H1 (cell line): Measurements from ENCODE around the gene PTPRC. TPM values are rescaled to one million over a fixed set of nuclear protein-coding genes. Genes with fewer than 3 reads are reported as not detected.

Experiments
- CTCF ChIA-PET: fragments of 300-600 bp; sonication (Branson Sonifier 250); formaldehyde crosslinking; loops from one replicate; lab custom pipeline; 2021; ENCODE audit not compliant: partially characterized antibody; lab: Charles Lee
- POLR2A ChIA-PET: fragments of 300-600 bp; sonication (Branson Sonifier 250); formaldehyde crosslinking; loops from one replicate; lab custom pipeline; 2021; ENCODE audit warnings: inconsistent platforms; ENCODE audit not compliant: partially characterized antibody; lab: Charles Lee
- DNase-seq, 2 experiments: peaks; one replicate each; pipeline versions ENCODE4 v3.0.0 to v3.0.0-alpha.2; 2010 to 2022; ENCODE audit warnings: low spot score in 2 of 2, low read depth in 1 of 2, mixed read lengths in 1 of 2
- FAIRE-seq: peaks from 2 replicates; lab custom pipeline; 2011; peaks lifted over from hg19 to GRCh38; lab: Jason Lieb, UNC
- H2AFZ ChIP-seq: 2 replicates; pipeline ENCODE4 v1.8.1; 2012; ENCODE audit warnings: low read length, inconsistent platforms
- H2AK5ac ChIP-seq: 2 replicates; pipeline ENCODE4 v1.6.1; 2013; ENCODE audit warnings: low read depth, low read length
- H2BK120ac ChIP-seq: replicated peaks from 2 replicates; pipeline ENCODE3; 2013; ENCODE audit warnings: low read depth, low read length, inconsistent platforms
- H2BK12ac ChIP-seq: 2 replicates; pipeline ENCODE4 v1.6.1; 2013; ENCODE audit warnings: low read depth, low read length
- H2BK15ac ChIP-seq: 2 replicates; pipeline ENCODE4 v1.6.1; 2013; ENCODE audit warnings: low read length
- H2BK20ac ChIP-seq: 2 replicates; pipeline ENCODE4 v1.6.1; 2013; ENCODE audit warnings: low read length
- H2BK5ac ChIP-seq: 2 replicates; pipeline ENCODE4 v1.6.1; 2013; ENCODE audit warnings: low read depth, low read length
- H3K14ac ChIP-seq: 2 replicates; pipeline ENCODE4 v1.6.1; 2013; ENCODE audit warnings: inconsistent platforms; ENCODE audit not compliant: insufficient read length
- H3K18ac ChIP-seq: 2 replicates; pipeline ENCODE4 v1.6.1; 2013; ENCODE audit warnings: low read length; ENCODE audit errors: extremely low read depth
- H3K23ac ChIP-seq: 2 replicates; pipeline ENCODE4 v1.6.1; 2013; ENCODE audit warnings: inconsistent platforms; ENCODE audit not compliant: insufficient read length
- H3K23me2 ChIP-seq: 2 replicates; pipeline ENCODE4 v1.6.1; 2013; ENCODE audit warnings: low read depth, low read length
- H3K27ac ChIP-seq: 2 replicates; pipeline ENCODE4 v1.6.1; 2011; ENCODE audit warnings: low read depth, low read length, inconsistent platforms
- H3K27me3 ChIP-seq, 4 experiments: replicated peaks in 1 of 4; 1 replicate in 1 of 4; 2 replicates in 3 of 4; pipeline versions ENCODE4 v1.6.1 to v1.8.1; 2011 to 2013; ENCODE audit warnings: low read length in 3 of 4, mild to moderate bottlenecking in 3 of 4, inconsistent platforms in 2 of 4, mixed read lengths in 2 of 4, moderate library complexity in 1 of 4; ENCODE audit not compliant: control insufficient read depth in 3 of 4, insufficient read depth in 3 of 4; ENCODE audit errors: extremely low read depth in 1 of 4
- H3K36me3 ChIP-seq, 4 experiments: 2 replicates each; pipeline versions ENCODE4 v1.6.1 to v1.8.1; 2011 to 2013; ENCODE audit warnings: mild to moderate bottlenecking in 4 of 4, low read length in 3 of 4, moderate library complexity in 2 of 4, control low read depth in 1 of 4, inconsistent platforms in 1 of 4; ENCODE audit not compliant: insufficient read depth in 4 of 4, control insufficient read depth in 2 of 4
- H3K4ac ChIP-seq: replicated peaks from 2 replicates; pipeline ENCODE3; 2013; ENCODE audit warnings: low read length, low read depth, mixed read lengths, inconsistent platforms; ENCODE audit not compliant: insufficient read length
- H3K4me1 ChIP-seq, 4 experiments: replicated peaks in 1 of 4; 1 replicate in 1 of 4; 2 replicates in 3 of 4; pipeline versions ENCODE4 v1.6.1 to v1.8.1; 2011 to 2013; ENCODE audit warnings: low read length in 3 of 4, inconsistent platforms in 2 of 4, mixed read lengths in 1 of 4; ENCODE audit not compliant: insufficient read depth in 4 of 4, control insufficient read depth in 3 of 4
- H3K4me2 ChIP-seq, 2 experiments: 2 replicates each; pipeline versions ENCODE4 v1.6.1 to v1.8.1; 2011 to 2013; ENCODE audit warnings: low read depth in 2 of 2, low read length in 2 of 2, control low read depth in 1 of 2, inconsistent platforms in 1 of 2, mild to moderate bottlenecking in 1 of 2; ENCODE audit not compliant: insufficient read depth in 1 of 2
- H3K4me3 ChIP-seq, 4 experiments: fragments of 200-600, 300-600 bp in 1 of 4; sonication (generic), shearing (Covaris generic), sonication (Bioruptor Twin) in 1 of 4; 2 replicates each; pipeline versions ENCODE4 v1.5.1 to v1.8.1; 2011 to 2016; ENCODE audit warnings: low read length in 4 of 4, low read depth in 3 of 4, control low read depth in 2 of 4, inconsistent platforms in 2 of 4, mild to moderate bottlenecking in 2 of 4, mixed read lengths in 1 of 4, moderate library complexity in 1 of 4; ENCODE audit not compliant: insufficient read depth in 2 of 4; ENCODE audit errors: extremely low read depth in 1 of 4
- H3K56ac ChIP-seq: replicated peaks from 2 replicates; pipeline ENCODE3; 2013; ENCODE audit warnings: low read depth, mild to moderate bottlenecking, mixed read lengths, low read length, inconsistent platforms; ENCODE audit not compliant: insufficient read length
- H3K79me1 ChIP-seq: 2 replicates; pipeline ENCODE4 v1.6.1; 2013; ENCODE audit warnings: low read depth, low read length, control low read depth
- H3K79me2 ChIP-seq, 2 experiments: 2 replicates each; pipeline versions ENCODE4 v1.6.1 to v1.8.1; 2012 to 2013; ENCODE audit warnings: low read length in 2 of 2, mild to moderate bottlenecking in 2 of 2, inconsistent platforms in 1 of 2; ENCODE audit not compliant: insufficient read depth in 2 of 2, control insufficient read depth in 1 of 2
- H3K9ac ChIP-seq, 4 experiments: replicated peaks in 1 of 4; 1 replicate in 1 of 4; 2 replicates in 3 of 4; pipeline versions ENCODE4 v1.6.1 to v1.8.1; 2011 to 2013; ENCODE audit warnings: low read depth in 3 of 4, low read length in 3 of 4, control low read depth in 2 of 4, mild to moderate bottlenecking in 2 of 4, moderate library complexity in 2 of 4, inconsistent platforms in 1 of 4; ENCODE audit errors: extremely low read depth in 1 of 4
- H3K9me3 ChIP-seq, 2 experiments: 2 replicates each; pipeline versions ENCODE4 v1.6.1 to v1.8.1; 2012 to 2013; ENCODE audit warnings: mild to moderate bottlenecking in 2 of 2, moderate library complexity in 2 of 2, control low read depth in 1 of 2, inconsistent platforms in 1 of 2, low read depth in 1 of 2, low read length in 1 of 2, mixed read lengths in 1 of 2; ENCODE audit not compliant: insufficient read depth in 2 of 2
- H4K20me1 ChIP-seq, 2 experiments: replicated peaks in 1 of 2; 2 replicates each; pipeline versions ENCODE3 to v1.8.1; 2011 to 2013; ENCODE audit warnings: inconsistent platforms in 2 of 2, low read length in 2 of 2, mild to moderate bottlenecking in 1 of 2; ENCODE audit not compliant: insufficient read depth in 2 of 2, control insufficient read depth in 1 of 2
- H4K5ac ChIP-seq: 2 replicates; pipeline ENCODE4 v1.6.1; 2013; ENCODE audit warnings: low read length, low read depth, mixed read lengths, inconsistent platforms; ENCODE audit not compliant: insufficient read length
- H4K8ac ChIP-seq: 2 replicates; pipeline ENCODE4 v1.8.0; 2013; ENCODE audit warnings: mild to moderate bottlenecking, moderate library complexity, low read length, inconsistent platforms; ENCODE audit not compliant: insufficient read depth; ENCODE audit errors: extremely low read depth
- H4K91ac ChIP-seq: replicated peaks from 2 replicates; pipeline ENCODE3; 2013; ENCODE audit warnings: low read length, mixed read lengths, inconsistent platforms; ENCODE audit not compliant: insufficient read length
- CBX8 ChIP-seq: fragments of 300-800, 300-1000 bp; sonication (generic); IDR thresholded peaks from 2 replicates; pipeline ENCODE4 v1.7.1; 2016; ENCODE audit warnings: low read depth, low read length, borderline replicate concordance
- EGR1 ChIP-seq: IDR thresholded peaks from 2 replicates; pipeline ENCODE4 v1.6.1; 2011; ENCODE audit warnings: low read depth, low read length, borderline replicate concordance
- GABPA ChIP-seq: IDR thresholded peaks from 2 replicates; pipeline ENCODE4 v1.6.1; 2011; ENCODE audit warnings: mild to moderate bottlenecking, low read length, moderate library complexity, borderline replicate concordance; ENCODE audit not compliant: insufficient read depth
- RNF2 ChIP-seq: fragments of 200-900, 300-1000 bp; sonication (generic); IDR thresholded peaks from 2 replicates; pipeline ENCODE4 v1.7.1; 2016; ENCODE audit warnings: borderline replicate concordance, low read depth, mild to moderate bottlenecking, antibody characterized with exemption, low read length; ENCODE audit not compliant: poor library complexity, severe bottlenecking; ENCODE audit errors: missing control alignments
- TBP ChIP-seq: IDR thresholded peaks from 2 replicates; pipeline ENCODE4 v1.6.1; 2011; ENCODE audit warnings: low read depth, low read length, improper control_type of control experiment
- WGBS, 2 experiments: shearing (Covaris generic) in 1 of 2; methylation state at CpG; one replicate each; pipeline versions ENCODE4 v1.1.6 to v1.1.7; 2013 to 2015; ENCODE audit warnings: low lambda C conversion rate in 2 of 2, mixed read lengths in 2 of 2, inconsistent platforms in 1 of 2, low coverage in 1 of 2, missing lambda C conversion rate in 1 of 2; ENCODE audit not compliant: insufficient replicate concordance in 2 of 2, insufficient coverage in 1 of 2, insufficient read length in 1 of 2; ENCODE audit errors: extremely low coverage in 1 of 2, missing lambda C conversion rate in 1 of 2; 5-methylcytosine and 5-hydroxymethylcytosine counted together
- polyA plus RNA-seq, 7 experiments: library from polyadenylated mRNA; depleted of rRNA in 3 of 7; stranded (reverse) in 5 of 7; unstranded in 2 of 7; fragments of >200 nt in 5 of 7; fragments of 200-250 nt in 2 of 7; gene quantifications; 1 replicate in 5 of 7; 2 replicates in 1 of 7; 4 replicates in 1 of 7; pipeline versions ENCODE4 v1.2.1 to v1.2.3, GENCODE V29; 2011 to 2013; ENCODE audit warnings: missing spikeins in 2 of 7, mixed read lengths in 2 of 7
- total RNA-seq: library from RNA; stranded (reverse); fragmentation: NEBNext Ultra II Directional; extraction: Animal tissue kit (Norgen Biotek cat#: 25700); gene quantifications from 2 replicates; pipeline ENCODE4 v1.2.1, GENCODE V29; 2021
- TF ChIP-seq, protein P1 (sequence below): IDR thresholded peaks from 2 replicates; pipeline ENCODE4 v1.6.1; 2011; ENCODE audit warnings: low read depth, mild to moderate bottlenecking, low read length; ENCODE audit not compliant: insufficient read depth

PTPRC gene
- total and polyA plus RNA-seq, 2 of the 8 experiments (the other 6 are each of a cell fraction or from before 2014, with no cell fraction given), result 0.05 TPM; not detected in 1

DNA sequence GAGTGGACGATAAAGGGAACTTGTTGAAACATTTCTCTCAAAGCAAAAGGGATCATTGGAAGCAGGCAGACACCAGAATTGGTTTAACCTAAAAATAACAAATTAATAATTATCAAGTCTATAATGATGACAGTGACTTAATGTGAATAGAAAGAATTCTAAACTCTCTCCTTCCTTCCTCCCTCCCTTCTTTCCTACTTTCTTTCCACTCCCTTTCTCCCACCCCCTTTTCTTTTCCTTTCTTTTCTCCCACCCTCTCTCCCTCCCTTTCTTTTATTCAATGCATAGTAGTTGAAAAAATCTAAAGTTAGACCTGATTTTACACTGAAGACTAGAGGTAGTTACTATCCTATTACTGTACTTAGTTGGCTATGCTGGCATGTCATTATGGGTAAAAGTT, 55.7 kb downstream of the PTPRC start:
- Histone ChIP-seq H3K4ac (no peak overlapping the region), H3K9me3 (no peaks in the 10 kb centered on the region), H3K18ac (no peak overlapping the region), H2AK5ac (no peak overlapping the region), H3K56ac (no peak overlapping the region), H2BK15ac (no peak overlapping the region), H3K23ac (no peak overlapping the region), H3K79me2 (no peaks in the 10 kb centered on the region), H3K36me3 (no peaks in the 10 kb centered on the region), H4K8ac (no peak overlapping the region), H3K4me1 (peaks cover 0 to 7% (median 1%) of the 10 kb centered on the region in 4 experiments; a peak in 2 of 7 replicates)
- WGBS, 2 experiments, result 100% methylated on average over 1 of the region's 1 CpG; no CpG with 5 or more reads in 1 of the 2 experiments
- no peak for FAIRE-seq
- no peak for TF ChIP-seq CBX8
- no peak for TF ChIP-seq GABPA
- no peak for TF ChIP-seq TBP
- no peak for TF ChIP-seq EGR1
- TF ChIP-seq RNF2, result no peak
- TF ChIP-seq, protein P1, sequence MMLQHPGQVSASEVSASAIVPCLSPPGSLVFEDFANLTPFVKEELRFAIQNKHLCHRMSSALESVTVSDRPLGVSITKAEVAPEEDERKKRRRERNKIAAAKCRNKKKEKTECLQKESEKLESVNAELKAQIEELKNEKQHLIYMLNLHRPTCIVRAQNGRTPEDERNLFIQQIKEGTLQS, result no peak
- TF ChIP-seq, all 59 proteins: peak for 0
- no peak for DNase-seq
- Histone ChIP-seq H3K9ac (no peak overlapping the region), H4K91ac (no peak overlapping the region), H3K14ac (no peak overlapping the region), H3K4me2 (no peak overlapping the region), H2BK5ac (no peak overlapping the region), H3K79me1 (no peaks in the 10 kb centered on the region), H3K23me2 (no peaks in the 10 kb centered on the region), H4K20me1 (no peaks in the 10 kb centered on the region), H3K4me3 (no peak overlapping the region), H3K27me3 (no peaks in the 10 kb centered on the region), H2BK120ac (no peak overlapping the region), H2BK12ac (no peak overlapping the region), H3K27ac (no peak overlapping the region), H4K5ac (no peak overlapping the region), H2BK20ac (no peak overlapping the region), H2AFZ (no peak overlapping the region)
- POLR2A ChIA-PET, result no interaction called here
- CTCF ChIA-PET, result interaction anchor here (0.6 kb wide), 1 partner anchor 209 kb away, joined by 3 read pairs; no protein-coding TSS in a partner anchor
